GM19023 (cell line): Measurements from ENCODE around the gene PRAME.
"Not testable (repeated sequence)": the region's sequence is repeated elsewhere in the genome, so short reads cannot be mapped to it uniquely, and the experiment has no call there.

Source experiments
- ATAC-seq: cut with Tn5 transposase; IDR thresholded peaks from one replicate; pipeline ENCODE4 v1.9.1; 2021; ENCODE audit warnings: mild to moderate bottlenecking, moderate library complexity; ENCODE audit not compliant: unreplicated experiment

PRAME gene

DNA sequence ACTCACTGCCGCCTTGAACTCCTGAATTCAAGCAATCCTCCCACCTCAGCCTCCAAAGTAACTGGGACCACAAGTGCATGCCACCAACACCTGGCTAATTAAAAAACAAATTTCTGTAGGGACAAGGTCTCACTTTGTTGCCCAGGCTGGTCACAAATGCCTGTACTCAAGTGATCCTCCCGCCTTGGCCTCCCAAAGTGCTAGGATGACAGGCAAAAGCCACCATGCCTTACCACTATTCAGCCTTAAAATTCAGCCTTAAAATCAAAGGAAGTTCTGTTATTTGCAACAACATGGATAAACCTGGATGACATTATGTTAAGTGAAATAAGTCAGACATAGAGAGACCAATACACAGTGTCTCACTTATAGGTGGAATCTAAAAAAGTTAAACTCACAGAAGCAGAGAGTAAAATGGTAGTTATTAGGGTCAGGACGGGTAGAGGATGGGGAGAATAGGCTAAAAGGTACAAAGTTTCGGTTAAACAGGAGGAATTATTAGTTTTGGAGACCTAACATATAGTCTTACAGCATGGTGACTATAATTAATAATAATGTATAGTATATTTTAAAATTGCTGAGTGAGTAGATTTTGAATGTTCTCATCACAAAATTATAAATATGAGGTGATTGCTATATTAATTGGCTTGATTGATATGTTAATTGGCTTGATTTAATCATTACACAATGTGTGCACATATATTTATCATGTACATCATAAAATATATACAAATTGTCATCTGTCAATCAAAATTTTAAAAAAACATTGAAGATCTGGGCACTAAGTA lies 32.7 kb downstream of the PRAME start:
- no peak for ATAC-seq

DNA sequence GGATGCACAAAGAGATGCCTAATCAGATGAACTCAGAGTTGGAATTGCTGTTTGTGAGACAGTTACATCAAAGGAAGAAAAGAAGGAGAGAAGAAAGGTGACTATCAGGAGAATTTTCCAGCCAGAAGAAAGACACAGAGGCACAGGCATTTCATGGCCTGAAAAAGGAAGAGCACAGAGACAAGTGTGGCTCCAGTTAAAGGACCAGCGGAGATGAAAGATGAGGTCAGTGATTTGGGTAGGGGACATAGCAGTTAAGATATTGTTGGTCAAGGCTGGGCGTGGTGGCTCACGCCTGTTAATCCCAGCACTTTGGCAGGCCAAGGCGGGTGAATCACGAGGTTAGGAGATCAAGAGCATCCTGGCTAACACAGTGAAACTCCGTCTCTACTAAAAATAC lies 35.6 kb downstream of the PRAME start:
- ATAC-seq: no peak

DNA sequence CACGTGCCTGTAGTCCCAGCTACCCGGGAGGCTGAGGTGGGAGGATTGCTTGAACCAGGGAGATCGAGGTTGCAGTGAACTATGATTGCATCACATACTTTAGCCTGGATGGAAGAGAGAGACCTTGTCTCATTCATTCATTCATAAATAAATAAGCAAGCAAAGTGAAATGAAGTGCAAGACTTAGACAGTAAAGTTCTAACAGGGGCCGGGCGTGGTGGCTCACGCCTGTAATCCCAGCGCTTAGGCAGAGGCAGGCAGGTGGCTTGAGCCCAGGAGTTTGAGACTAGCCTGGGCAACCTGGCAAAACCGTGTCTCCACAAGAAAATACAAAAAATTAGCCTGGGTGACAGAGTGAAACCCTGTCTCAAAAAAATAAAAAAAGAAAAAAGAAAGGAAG lies 37.4 kb downstream of the PRAME start:
- ATAC-seq: no peak

DNA sequence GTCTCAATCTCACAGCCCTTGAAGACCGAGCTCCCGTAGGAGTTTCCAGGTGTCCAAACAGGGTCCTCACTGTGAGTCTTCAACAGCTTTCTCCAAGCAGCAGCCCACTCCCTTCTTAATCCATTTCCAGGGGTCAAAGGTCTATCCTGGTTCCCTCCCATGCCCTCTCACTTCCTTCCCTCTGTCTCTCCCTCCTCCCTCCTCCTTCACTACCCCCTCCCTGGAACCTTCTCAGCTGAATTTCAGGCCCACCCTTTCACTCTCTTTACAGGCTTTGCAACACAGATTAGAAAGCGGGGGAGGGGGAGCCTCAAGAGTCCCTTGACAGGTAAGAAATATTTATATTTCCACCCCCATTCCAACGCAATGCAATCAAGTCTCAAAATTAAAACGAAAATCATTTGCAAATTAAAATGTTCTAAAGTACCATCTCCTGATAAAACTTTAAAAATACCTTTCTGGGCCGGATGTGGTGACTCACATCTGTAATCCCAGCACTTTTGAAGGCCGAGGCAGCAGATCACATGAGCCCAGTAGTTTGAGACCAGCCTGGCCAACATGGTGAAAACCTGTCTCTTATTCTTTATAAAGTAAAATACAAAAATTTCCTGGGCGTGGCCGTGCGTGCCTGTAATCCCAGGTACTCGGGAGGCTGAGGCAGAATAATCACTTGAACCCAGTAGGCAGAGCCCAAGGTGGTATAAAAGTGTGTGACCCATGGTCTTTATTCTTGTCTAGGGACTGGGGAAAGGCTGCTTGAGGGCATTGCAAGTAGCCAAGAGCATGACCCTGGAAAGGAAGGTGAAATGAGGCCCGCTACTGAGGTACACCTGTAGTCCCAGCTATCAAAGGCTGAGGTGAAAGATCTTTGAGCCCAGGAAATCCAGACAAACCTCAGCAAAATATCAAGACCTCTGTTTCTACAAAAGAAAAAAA lies 38.1 kb downstream of the PRAME start:
- ATAC-seq: no peak

DNA sequence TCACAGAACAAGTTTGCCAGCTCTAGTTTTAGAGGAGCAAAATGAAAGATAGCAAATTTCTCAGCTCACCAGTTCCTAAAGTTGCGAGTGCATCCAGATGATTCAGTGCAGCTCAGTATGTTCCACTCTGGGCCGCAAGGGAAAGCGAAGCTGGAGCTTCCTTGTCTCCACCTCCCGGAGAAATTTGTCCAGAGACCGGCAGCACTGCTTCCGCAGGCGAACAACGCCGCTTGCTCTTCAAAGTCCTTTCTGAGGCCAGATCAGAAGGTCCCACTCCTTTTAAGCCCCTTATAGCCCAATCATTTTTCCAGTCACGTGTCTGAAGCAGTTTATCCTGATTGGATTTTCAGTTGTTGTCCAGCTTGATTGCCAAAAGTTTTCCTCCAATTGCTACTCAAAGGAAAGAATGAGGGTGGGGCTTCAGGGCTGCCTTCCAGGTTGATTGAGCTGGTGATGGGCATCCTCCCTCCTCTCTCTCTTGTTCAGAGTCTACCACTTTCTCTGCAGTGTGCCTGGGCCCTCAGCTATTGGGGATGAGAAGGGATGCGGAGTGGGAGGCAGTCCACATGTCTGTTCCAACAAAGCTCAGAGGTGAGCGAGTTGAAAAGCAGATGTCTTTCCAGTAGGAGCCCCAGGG lies 38.9 kb downstream of the PRAME start, which contains the start of gene ZNF280A:
Gene ZNF280A, minus strand, starts transcription at position 251 of the 637 bp plus-strand sequence. CDS start 4,640 bp downstream, outside the sequence.
- ATAC-seq: no peak

DNA sequence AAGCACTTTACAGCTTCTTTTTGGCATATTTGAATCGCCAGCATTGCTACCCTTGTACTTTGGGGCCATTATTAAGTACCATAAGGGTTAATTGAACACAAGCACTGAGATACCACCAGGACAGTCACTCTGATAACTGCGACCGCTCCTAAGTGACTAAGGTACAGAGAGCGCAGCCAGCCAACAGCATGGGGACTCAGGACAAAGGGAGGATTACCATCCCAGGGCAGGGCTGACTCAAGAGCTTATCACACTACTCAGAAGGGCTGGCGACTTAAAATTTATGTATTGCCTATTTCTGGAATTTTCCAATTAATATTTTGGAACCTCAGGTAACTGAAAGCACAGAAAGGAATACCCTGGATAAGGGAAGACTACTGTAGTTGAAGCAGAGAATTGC lies 39.5 kb downstream of the PRAME start:
- ATAC-seq: no peak

DNA sequence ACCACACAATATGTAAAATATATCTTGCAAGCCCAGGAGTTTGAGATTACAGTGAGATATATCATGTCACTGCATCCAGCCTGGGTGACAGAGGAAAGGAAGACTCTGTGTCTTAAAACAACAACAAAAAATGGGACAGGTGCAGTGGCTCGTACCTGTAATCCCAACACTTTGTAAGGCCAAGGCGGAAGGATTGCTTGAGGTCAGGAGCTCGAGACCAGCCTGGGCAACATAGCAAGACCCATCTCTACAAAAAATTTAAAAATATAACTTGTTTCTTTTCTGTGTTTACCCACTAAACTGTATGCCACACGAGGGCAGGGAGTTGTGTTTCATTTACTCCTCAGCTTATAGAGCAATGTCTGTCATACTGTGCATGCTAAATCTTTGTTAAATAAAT lies 42.1 kb downstream of the PRAME start:
- no peak for ATAC-seq

DNA sequence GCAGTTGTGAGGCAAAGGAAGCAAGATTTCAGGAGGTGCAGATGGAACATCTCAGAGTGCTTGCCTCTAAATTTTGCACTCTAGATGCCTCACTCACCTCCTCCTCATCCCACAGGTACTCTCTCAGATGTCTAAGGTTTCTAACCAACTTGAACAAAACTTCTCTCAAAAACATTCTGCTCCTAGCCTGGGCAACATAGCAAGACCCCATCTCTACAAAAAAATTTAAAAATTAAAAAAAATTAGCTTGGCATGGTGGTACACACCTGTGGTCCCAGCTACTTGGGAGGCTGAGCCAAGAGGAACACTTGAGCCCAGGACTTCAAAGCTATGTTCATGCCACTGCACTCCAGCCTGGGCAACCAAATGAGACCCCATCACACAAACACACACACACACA lies 43.2 kb downstream of the PRAME start:
- no peak for ATAC-seq

DNA sequence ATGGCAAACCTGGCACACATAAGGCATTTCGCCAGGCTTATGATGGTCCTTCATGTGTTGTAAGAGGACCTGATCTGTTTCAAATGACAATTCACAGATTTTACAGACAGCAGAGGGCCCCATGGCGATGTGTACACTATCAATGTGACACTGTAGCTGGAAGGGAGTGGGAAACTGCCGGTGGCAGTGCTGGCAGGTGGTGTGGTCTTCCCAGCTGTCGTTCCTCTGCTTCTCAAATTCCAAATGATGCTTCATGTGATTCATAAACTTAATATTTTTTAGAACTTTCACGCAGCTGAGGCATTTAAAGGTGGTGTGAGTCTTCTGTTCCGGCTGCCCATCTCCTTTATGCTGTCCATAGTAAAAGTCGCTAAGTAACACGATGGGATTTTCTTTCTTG lies 44.6 kb downstream of the PRAME start:
- ATAC-seq: not testable (repeated sequence)

DNA sequence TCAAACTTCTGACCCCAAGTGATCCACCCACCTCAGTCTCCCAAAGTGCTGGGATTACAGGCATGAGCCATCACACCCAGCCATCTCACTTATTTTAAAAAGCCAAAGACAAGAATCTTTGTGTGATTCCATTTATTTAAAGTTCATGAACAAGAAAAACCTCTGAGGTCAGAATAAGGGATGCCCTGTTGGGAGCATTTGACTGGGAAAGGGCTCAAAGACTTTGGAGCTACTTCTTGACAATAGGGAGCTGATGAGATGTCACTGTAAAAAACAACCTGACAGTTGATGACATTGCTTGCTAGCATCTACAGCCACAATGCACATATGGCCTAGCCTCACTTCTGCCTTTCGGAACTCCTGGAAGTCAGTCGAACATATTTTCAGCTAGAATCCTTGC lies 45.4 kb downstream of the PRAME start:
- ATAC-seq: no peak

DNA sequence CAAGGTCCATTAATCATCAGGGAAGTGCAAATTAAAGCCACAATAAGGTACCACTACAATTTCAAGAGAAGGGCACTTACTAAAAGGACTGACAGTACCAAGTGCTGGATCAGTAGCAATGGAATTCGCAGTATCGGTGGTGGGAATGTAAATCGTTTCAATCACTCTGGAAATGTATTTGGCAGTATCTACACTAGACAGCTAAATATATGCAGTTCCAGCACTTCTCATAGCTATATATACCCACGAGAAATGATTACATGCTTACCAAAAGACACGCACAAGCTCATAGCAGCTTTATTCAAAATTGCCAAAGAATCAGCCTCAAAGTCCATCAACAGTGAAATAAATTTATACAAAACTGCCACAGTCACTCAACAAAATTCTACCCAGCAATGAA lies 46.1 kb downstream of the PRAME start:
- no peak for ATAC-seq

DNA sequence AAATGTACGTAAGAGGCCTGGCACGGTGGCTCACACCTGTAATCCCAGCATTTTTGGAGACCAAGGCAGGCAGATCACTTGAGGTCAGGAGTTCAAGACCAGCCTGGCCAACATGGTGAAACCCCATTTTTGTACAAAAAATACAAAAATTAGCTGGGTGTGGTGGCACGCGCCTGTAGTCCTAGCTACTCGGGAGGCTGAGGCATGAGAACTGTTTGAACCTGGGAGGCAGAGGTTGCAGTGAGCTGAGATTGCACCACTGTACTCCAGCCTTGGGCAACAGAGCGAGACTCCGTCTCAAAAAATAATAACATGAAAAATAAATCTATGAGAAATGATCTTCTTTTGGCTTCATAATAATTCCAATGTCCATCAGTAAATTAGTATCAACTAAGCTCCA lies 48.2 kb downstream of the PRAME start:
- not testable (repeated sequence) for ATAC-seq

DNA sequence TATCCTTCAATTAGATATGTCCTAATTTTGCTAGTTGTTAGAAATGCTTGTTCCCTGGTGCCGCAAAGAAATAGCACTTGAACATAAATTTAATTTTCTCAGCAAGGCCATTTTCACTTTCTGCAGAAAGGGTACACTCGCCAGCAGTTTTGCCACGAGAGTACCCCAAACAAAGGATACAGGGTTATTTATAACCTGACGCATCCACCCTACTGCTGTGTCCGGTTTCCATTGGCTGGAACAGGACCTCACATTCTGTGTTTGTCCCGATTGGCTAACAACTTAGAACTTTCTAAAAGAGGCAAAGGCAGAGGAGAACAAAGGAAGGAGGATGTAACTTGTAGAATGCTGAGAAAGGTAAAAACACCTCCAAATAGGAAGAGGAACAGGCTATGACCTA lies 49.2 kb downstream of the PRAME start:
- ATAC-seq: not testable (repeated sequence)

DNA sequence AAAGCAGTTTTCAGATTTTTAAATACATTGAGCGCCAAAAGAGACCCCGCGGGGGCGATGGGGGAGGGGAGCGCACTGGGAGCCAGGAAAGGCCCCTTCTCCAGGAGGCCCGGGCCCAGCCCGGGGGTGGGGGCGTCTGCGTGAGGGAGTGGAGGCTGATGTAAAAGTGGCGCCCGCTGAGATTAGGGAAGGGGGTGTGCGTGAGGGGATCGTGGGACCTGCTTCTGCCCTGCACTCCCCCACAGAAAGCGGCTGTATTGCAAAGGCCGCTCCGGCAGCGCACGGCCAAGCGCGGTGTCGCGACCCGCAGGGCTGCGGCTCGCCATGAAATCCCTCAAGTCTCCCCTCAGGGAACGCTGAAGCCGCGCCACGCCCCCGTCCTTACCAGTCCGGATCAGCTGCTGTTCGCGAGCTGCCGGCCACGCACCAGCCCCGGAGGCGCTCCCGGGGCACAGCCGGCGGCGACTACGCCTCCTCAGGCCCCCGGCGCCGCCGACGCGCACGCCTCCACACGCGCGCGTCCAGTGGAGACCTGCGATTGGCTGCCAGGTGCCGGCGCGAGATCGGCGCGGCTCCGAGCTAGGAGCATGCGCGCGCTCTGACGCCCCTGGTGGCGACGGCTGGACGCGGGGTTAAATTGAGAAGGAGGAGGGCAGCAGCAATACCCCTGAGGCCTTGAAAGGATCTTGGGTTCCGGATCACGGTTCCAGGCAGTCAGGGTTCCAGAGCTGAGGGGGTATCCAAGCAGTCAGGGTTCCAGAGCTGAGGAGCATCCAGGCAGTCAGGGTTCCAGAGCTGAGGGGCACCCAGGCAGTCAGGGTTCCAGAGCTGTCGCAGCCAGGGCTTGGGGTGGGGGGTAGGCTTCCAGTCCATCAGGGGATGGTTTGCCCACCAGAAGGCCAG lies 50.5 kb downstream of the PRAME start, which contains the start of gene ZNF280B:
Gene ZNF280B, minus strand, starts transcription at position 469 of the 903 bp plus-strand sequence. CDS start 19,344 bp downstream, outside the sequence.
- peak; percentile 91 for ATAC-seq

DNA sequence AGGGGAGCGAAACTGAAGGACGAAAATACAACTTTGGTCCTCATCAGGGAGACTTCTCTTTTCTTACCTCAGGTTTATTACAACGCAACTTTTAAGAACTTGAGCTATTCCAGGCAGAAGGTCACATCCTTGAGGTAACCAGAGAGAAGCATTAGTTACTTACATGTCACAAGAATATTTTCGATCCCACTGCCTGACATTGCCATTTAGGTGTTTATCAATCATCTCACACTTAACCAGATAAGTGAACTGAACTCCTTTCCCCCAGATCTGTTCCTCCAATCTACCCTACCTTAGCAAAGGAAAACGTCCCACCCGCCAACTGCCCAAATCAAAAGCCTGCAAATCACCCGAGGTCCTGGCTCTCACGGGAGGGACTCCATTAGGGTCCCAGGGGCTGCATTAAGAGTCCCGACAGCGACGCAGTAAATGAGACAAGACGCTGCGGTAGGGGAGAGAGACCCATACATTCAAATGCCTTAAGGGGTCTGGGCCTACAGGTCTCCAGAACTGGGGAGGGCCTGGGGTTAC lies 51.3 kb downstream of the PRAME start:
- no peak for ATAC-seq

DNA sequence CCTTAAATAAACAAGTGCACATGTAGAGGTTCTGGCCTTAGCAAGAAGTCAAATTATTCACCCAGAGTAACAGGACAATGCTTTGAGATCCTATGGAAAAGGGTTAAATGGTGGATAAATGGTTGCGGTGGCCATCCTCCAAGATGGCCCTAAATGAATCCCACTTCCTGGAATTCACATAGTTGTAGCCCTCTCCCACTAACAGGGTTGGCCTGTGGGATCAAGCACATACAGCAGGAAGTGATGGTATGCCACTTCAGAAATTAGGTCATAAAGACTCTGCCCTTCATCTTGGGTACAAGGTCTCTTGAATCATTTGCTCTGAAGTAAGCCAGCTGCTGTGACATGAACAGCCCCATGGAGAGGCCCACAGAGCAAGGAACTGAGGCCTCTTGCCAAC lies 52.3 kb downstream of the PRAME start:
- no peak for ATAC-seq

DNA sequence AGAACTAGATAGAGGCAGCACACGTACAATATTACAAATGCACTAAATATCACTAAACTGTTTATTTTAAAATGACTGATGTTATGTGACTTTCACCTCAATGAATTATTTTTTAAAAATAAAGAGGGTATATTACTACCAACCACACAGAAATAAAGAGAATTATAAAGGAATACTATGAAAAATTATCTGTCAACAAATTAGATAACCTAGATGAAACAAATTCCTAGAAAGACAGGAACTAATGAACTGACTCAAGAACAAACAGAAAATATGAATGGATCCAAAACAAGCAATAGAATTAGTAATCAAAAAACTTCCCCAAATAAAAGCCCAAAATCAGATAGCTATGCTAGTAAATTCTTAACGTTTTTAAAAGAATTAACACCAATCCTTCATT lies 60.8 kb downstream of the PRAME start:
- ATAC-seq: no peak
